HG03280 (cell line): ENCODE results near the gene CFAP100.

Experiments used
- ATAC-seq: cut with Tn5 transposase; IDR thresholded peaks from one replicate; pipeline ENCODE4 v1.9.1; 2021; ENCODE audit warnings: mild to moderate bottlenecking, moderate library complexity; ENCODE audit not compliant: unreplicated experiment

The CFAP100 gene

GRCh38 chr3:126419886-126420786, 25.4 kb downstream of the CFAP100 start:
- ATAC-seq, result no peak

DNA sequence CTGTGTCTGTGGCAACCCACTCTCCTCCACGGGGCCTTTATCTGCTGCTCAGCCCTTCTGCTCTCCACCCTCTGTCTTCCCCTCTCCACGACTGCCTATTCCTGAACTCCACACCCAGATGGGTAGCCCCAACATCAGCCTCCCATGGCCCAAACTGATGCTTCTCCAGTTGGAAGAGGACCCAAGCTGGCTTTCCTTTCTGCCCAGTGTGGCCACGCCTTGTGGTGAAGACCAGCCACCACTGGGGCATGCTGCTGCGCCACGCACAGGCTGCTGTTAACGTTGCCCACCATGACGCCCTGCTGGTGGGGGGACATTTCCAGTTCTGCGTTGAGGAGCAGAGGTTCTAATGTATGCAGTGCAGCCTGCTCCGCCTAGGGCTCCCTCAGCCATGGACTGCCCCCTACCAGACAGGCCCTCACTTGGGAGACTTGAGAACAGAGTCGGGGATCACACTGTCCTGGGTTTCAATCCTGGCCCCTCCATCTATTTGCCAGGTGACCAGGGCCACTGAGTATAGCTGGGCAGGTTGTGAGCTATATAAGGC, 26.9 kb downstream of the CFAP100 start:
- no peak for ATAC-seq

DNA sequence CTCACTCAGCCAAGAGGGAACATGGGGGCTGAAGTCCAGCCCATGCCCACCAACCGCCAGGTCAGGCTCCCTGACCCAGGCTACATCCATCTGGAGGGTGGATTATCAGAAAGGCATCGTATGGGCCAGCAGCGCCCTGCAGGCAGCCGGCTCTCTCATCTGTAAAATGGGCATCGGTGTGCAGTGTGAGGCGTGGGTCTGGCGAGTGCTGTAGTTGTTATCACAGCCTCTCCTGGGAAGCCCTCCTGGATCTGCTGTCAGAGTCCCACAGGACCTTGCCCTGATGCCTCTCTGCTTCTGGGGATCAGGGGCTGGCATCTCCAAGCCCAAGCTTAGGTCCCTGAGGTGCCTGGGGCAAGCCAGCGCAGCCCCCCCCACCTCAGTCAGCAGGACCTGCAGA, 27.4 kb downstream of the CFAP100 start:
- ATAC-seq, result no peak

- no peak for ATAC-seq
Observed at GRCh38 chr3:126422571-126423091, 27.9 kb downstream of the CFAP100 start.

DNA sequence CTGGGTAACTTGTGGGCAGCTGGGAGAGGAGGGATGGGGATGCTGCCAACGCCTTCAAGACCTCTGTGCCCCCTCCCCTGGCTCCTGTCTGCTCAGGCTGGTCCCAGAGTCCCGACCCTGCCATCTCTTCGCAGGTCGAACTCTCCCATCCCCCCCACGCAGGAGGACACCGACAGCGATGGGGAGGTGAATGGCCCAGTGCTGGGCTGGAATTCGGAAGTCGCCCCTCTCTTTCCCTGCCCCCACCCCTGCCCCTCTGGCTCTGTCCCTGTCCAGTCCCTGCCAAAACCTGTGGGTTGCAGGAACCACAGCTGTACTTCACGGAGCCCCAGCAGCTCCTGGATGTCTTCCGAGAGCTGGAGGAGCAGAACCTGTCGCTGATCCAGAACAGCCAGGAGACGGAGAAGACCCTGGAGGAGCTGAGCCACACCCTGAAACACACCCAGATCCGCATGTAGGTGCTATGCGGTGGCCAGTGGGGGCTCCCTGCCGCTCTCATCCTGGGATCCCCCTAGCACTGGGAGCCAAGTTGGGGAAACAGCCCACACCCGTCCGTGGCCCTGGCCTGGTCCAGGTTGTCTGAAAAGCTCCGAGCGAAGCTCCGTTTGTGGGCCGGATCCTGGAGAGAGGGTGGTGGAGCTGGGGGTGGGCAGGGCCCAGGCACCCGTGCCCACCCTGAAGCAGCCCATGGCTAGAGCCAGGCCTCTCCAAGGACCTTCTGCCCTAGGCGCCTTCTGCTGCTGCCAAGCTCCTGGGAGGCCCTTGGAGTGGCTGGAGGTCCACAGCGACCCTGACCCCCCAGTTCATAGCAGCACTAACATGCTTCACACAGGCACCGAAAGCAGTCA, 28.7 kb downstream of the CFAP100 start:
- no peak for ATAC-seq

- no peak for ATAC-seq
Observed at GRCh38 chr3:126424039-126424717, 29.5 kb downstream of the CFAP100 start.

GRCh38 chr3:126424751-126425150, 30.0 kb downstream of the CFAP100 start:
- ATAC-seq, result no peak

DNA sequence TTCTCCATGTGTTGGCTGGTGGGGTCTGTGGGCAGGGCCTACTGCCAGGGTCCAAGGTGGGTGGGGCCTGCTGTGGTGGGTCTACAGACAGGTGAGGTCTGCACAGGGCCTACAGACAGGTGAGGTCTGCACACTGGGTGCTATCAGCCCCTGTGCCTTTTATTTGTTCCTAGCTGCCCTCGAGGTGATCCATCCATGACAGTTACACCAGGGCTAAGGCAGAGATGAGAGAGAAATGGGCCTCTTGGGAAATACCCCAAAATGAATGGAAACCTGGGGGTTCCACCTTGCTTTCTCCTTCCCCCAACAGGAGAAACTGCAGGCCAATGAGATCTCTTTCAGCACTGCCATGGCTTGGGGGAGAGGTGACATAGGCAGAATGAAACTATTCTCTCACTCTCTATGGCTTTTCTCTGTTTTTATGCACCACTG, 36.4 kb downstream of the CFAP100 start:
- no peak for ATAC-seq

GRCh38 chr3:126432361-126433104, 37.8 kb downstream of the CFAP100 start:
- no peak for ATAC-seq

DNA sequence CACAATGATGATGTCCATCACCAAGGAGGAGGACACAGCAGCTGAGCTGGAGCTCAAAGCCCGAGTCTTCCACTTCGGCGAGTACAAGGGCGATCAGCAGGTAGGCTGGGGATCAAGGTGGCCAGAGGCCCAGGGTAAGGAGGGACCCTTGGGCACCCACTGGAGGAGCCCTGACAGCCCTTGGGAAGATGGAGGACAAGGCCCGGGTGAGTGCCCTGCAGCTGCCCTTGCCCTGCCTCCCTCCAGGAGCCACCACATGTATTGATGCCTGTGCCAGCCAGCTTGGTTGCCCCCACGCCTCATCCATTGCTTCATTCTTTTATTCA, 38.4 kb downstream of the CFAP100 start:
- no peak for ATAC-seq

DNA sequence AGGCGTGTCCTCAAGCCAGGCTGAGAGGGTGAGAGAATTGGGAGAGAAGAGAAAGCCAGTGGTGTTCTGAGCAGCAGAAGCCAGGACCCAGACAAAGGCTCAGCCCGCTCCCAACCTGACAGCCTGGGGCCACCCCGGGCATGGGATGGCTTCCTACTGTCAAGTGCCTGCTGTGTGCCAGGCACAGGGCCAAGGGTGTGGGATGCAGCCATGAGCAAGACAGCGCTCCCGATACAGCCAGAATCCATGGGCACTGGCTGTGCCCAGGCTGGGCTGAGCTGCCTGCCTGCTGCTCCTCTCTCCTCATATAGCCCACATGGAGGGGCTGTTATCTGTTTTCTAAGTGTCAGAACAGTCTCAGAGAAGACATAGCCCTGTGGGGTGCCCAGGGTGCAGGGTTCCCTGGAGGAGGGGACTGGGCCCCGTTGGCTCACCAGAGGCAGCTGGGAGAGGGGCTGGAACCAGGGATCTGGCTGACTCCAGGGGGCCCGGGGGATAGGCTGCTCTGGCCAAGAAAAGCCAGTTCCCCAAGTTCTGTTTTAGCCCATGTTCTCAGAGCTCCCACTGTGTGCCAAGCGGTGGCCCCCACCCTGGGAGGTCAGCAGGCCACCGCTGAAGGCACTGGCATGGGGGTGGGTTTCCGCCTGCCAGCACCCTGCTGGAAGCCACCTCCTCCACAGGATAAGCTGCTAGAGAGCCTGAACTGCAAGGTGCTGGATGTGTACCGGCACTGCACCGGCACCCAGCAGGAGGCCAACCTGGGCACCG, 39.0 kb downstream of the CFAP100 start:
- ATAC-seq, result no peak

DNA sequence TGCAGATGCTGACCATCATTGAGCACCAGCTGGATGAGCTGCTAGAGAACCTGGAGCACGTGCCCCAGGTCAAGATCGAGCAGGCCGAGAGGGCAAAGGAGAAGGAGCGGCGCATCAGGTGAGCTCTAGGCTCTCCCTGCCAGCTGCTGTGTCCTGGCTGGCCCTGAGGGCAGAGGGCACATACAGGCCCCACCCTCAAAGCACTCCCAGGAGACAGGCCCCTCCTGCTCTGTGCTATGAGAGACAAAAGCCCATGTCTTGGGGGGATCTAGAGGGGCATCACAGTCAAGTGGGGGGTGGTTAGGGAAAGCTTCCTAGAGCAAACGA, 39.5 kb downstream of the CFAP100 start:
- no peak for ATAC-seq

- no peak for ATAC-seq
Observed at GRCh38 chr3:126434931-126435411, 40.3 kb downstream of the CFAP100 start.

DNA sequence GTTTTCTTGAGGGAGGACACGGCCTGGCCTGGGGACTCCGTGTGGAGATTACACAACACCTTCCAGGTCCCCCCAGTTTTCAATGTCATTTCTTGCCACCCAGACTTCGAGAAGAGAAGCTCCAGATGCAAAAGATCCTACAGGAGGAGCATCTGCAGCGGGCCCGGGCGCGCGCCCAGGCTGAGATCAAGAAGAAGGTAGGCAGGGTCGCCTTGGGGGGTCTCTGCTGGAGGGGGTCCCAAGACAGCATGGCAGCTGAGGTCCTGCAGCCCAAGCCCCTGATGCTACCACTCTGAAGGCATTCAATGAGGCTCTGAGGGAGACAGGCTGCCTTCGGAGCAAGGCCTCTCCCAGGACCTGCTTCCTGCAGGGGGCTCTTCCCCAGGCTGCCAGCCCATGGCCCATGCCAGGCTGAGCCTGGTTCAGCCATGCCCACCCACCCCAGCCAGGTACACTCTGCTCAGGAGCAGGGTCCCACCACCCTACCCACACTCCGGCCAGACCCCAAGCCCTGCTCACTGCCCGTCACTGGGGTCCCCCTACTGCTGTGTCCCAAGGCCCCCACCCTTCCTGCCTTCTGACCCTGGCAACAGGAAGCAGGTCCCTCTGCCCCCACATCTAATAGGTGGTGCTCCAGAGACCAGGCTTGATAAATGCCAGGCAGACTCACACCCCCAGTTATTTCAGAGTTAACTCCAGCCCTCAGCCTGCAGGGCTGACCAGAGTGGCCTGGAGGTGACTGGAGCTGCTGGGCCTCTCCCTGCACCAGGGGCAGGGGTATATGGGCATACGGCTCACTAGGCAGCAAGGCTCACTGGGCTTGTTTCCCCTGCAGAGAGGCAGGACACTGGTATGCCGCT, 41.0 kb downstream of the CFAP100 start:
- no peak for ATAC-seq

- no peak for ATAC-seq
Observed at GRCh38 chr3:126436826-126437717, 42.4 kb downstream of the CFAP100 start.

- ATAC-seq, result no peak
Observed at GRCh38 chr3:126438186-126438585, 43.5 kb downstream of the CFAP100 start.

- ATAC-seq, result no peak
Observed at GRCh38 chr3:126438746-126439145, 44.0 kb downstream of the CFAP100 start.
